HepG2 (cell line): ENCODE data around the gene LRP1-AS. TPM values are rescaled to one million over a fixed set of nuclear protein-coding genes. Genes with fewer than 3 reads are reported as not detected.

Experiments used
- ATAC-seq: fragments of 200-7000 bp; cut with Tn5 transposase; 3 replicates; pipeline ENCODE4 v1.9.1; 2020; ENCODE audit warnings: mild to moderate bottlenecking, moderate library complexity
- BruUV-seq: library from RNA; stranded (reverse); fragments of 400-500 nt; replicated peaks from 2 replicates; lab custom pipeline; 2021; lab: Mats Ljungman, UMichigan
- CTCF ChIA-PET: fragments of 300-600 bp; formaldehyde crosslinking; extraction: SDS; loops from one replicate; lab custom pipeline; 2021; ENCODE audit warnings: low total read pairs, inconsistent platforms, low intra/inter-chr PET ratio; lab: Yijun Ruan, JAX
- POLR2A ChIA-PET: fragments of 350-600 bp; sonication (Branson Sonifier 250); formaldehyde crosslinking; loops from one replicate; lab custom pipeline; 2020; ENCODE audit warnings: antibody characterized with exemption, inconsistent platforms; lab: Yijun Ruan, JAX
- DNase-seq: peaks from one replicate; pipeline ENCODE4 v3.0.0-alpha.2; 2015; ENCODE audit warnings: low spot score
- FAIRE-seq: peaks from 3 replicates; lab custom pipeline; 2011; peaks lifted over from hg19 to GRCh38; lab: Jason Lieb, UNC
- H2AFZ ChIP-seq: one replicate; pipeline ENCODE4 v1.6.1; 2011; ENCODE audit warnings: low read length, inconsistent platforms
- H3K27ac ChIP-seq: fragments of 300-600 bp; 3 replicates; pipeline ENCODE4 v1.8.0; 2011; ENCODE audit warnings: mixed run types, mild to moderate bottlenecking, mixed read lengths, low read length, inconsistent platforms; ENCODE audit not compliant: insufficient read depth; ENCODE audit errors: extremely low read length
- H3K27me3 ChIP-seq, 2 experiments: fragments of 200-600 bp in 1 of 2; 2 replicates in 1 of 2; 3 replicates in 1 of 2; pipeline versions ENCODE4 v1.6.0 to v1.8.0; 2011; ENCODE audit warnings: low read length in 2 of 2, mild to moderate bottlenecking in 2 of 2, moderate library complexity in 2 of 2, inconsistent platforms in 1 of 2; ENCODE audit not compliant: insufficient read depth in 2 of 2, control insufficient read depth in 1 of 2
- H3K36me3 ChIP-seq, 2 experiments: fragments of 200-600 bp in 1 of 2; replicated peaks in 1 of 2; 2 replicates in 1 of 2; 3 replicates in 1 of 2; pipeline versions ENCODE4 v1.5.1 to v1.8.0; 2011; ENCODE audit warnings: low read length in 2 of 2, inconsistent platforms in 1 of 2; ENCODE audit not compliant: insufficient read depth in 2 of 2, control insufficient read depth in 1 of 2
- H3K4me1 ChIP-seq: 2 replicates; pipeline ENCODE4 v1.5.1; 2012; ENCODE audit warnings: low read length, inconsistent platforms; ENCODE audit not compliant: insufficient read depth
- H3K4me2 ChIP-seq: 2 replicates; pipeline ENCODE4 v1.6.0; 2011; ENCODE audit warnings: low read depth, low read length, inconsistent platforms
- H3K4me3 ChIP-seq, 3 experiments: fragments of 200-600 bp in 1 of 3; sonication (generic), shearing (Covaris generic) in 1 of 3; replicated peaks in 1 of 3; 2 replicates each; pipeline ENCODE4 v1.5.1; 2011 to 2016; ENCODE audit warnings: low read length in 3 of 3, inconsistent platforms in 2 of 3, low read depth in 2 of 3, mild to moderate bottlenecking in 2 of 3, control low read depth in 1 of 3, mixed read lengths in 1 of 3; ENCODE audit not compliant: insufficient read depth in 1 of 3
- H3K79me2 ChIP-seq: one replicate; pipeline ENCODE4 v1.6.1; 2011; ENCODE audit warnings: low read length, inconsistent platforms; ENCODE audit not compliant: insufficient read depth
- H3K9ac ChIP-seq: 2 replicates; pipeline ENCODE4 v1.6.0; 2011; ENCODE audit warnings: mild to moderate bottlenecking, low read depth, low read length, inconsistent platforms; ENCODE audit not compliant: insufficient read depth
- H3K9me3 ChIP-seq: 2 replicates; pipeline ENCODE4 v1.5.1; 2012; ENCODE audit warnings: mild to moderate bottlenecking, low read length
- H4K20me1 ChIP-seq: 2 replicates; pipeline ENCODE4 v1.6.0; 2011; ENCODE audit warnings: inconsistent platforms, mild to moderate bottlenecking, low read length, moderate library complexity; ENCODE audit not compliant: insufficient read depth
- HOMEZ ChIP-seq: IDR thresholded peaks from 2 replicates; pipeline ENCODE4 v1.6.1; 2016; ENCODE audit warnings: low read depth
- KAT8 ChIP-seq: IDR thresholded peaks from 2 replicates; pipeline ENCODE4 v1.6.1; 2016; ENCODE audit warnings: missing genetic modification reagents, missing compliant biosample characterization
- NPAS2 ChIP-seq: sonication (generic); formaldehyde crosslinking; IDR thresholded peaks from 2 replicates; pipeline ENCODE4 v1.8.0; 2022; ENCODE audit warnings: mild to moderate bottlenecking, missing genetic modification reagents, borderline replicate concordance
- REXO4 ChIP-seq: sonication (generic); formaldehyde crosslinking; IDR thresholded peaks from 2 replicates; pipeline ENCODE4 v1.8.0; 2022; ENCODE audit warnings: missing genetic modification reagents, mild to moderate bottlenecking, borderline replicate concordance
- ZBTB42 ChIP-seq: sonication (generic); formaldehyde crosslinking; IDR thresholded peaks from 2 replicates; pipeline ENCODE4 v1.5.0; 2020; ENCODE audit warnings: mild to moderate bottlenecking, missing genetic modification reagents
- WGBS: methylation state at CpG from one replicate; pipeline ENCODE4 v1.1.6; 2017; ENCODE audit warnings: low lambda C conversion rate; 5-methylcytosine and 5-hydroxymethylcytosine counted together
- in situ Hi-C: cut with HindIII; loops from 2 replicates; pipeline ENCODE4 v1.10.0; 2017; ENCODE audit warnings: low pct_unique_long_range_greater_than_20kb; ENCODE audit not compliant: extremely low pct_ligation_motif_present
- intact Hi-C: fragments of 100-400 bp; cut with micrococcal nuclease; formaldehyde crosslinking; loops from one replicate; pipeline ENCODE4 v1.10.0; 2022; ENCODE audit not compliant: unreplicated experiment
- polyA plus RNA-seq, 8 experiments: library from polyadenylated mRNA; depleted of rRNA in 3 of 8; stranded (reverse) in 7 of 8; unstranded in 1 of 8; fragments of >200 nt; fragmentation: Illumina TruSeq in 4 of 8; extraction: Trizol in 4 of 8; gene quantifications; 2 replicates each; pipeline versions ENCODE4 v1.2.1 to v1.2.3, GENCODE V29; 2011 to 2016; ENCODE audit warnings: low read depth in 4 of 8, missing spikeins in 1 of 8, mixed read lengths in 1 of 8; ENCODE audit not compliant: insufficient read depth in 1 of 8
- total RNA-seq, 5 experiments: library from RNA; depleted of rRNA; stranded (reverse); fragments of >200 nt; fragmentation: Illumina TruSeq; extraction: Trizol; gene quantifications; 2 replicates each; pipeline ENCODE4 v1.2.3, GENCODE V29; 2016; ENCODE audit warnings: low read depth in 1 of 5
- TF ChIP-seq, protein P1 (sequence below): sonication (generic); formaldehyde crosslinking; IDR thresholded peaks from 2 replicates; pipeline ENCODE4 v1.9.0; 2021; ENCODE audit warnings: mild to moderate bottlenecking, missing genetic modification reagents
- TF ChIP-seq, protein P2 (sequence below): sonication (generic); formaldehyde crosslinking; IDR thresholded peaks from 2 replicates; pipeline ENCODE4 v1.9.0; 2021; ENCODE audit warnings: missing genetic modification reagents, borderline replicate concordance

Gene LRP1-AS
- total and polyA plus RNA-seq, 2 of the 13 experiments (the other 11 are each of a cell fraction or from before 2014, with no cell fraction given): 0.20 TPM; not detected in 1

- ChIA-PET CTCF (no interaction called here), POLR2A (no interaction called here)
- Histone ChIP-seq H2AFZ (no peak overlapping the region), H3K27me3 (no peaks in the 10 kb centered on the region), H3K36me3 (peaks cover 54 to 86% of the 10 kb centered on the region in 2 experiments), H3K27ac (no peak overlapping the region), H3K9me3 (no peaks in the 10 kb centered on the region), H3K9ac (no peak overlapping the region), H3K4me1 (no peaks in the 10 kb centered on the region), H3K79me2 (no peaks in the 10 kb centered on the region), H4K20me1 (no peaks in the 10 kb centered on the region; the same call in 1 of the 2 replicates), H3K4me3 (no peak overlapping the region), H3K4me2 (no peak overlapping the region)
- DNase-seq (no peak), FAIRE-seq (no peak), ATAC-seq (no peak)
- WGBS: 100% methylated on average over 3 of the region's 14 CpGs
- in situ Hi-C loops (loop anchor here (5.0 kb wide), 1 partner anchor 46 kb away; no protein-coding TSS in a partner anchor), intact Hi-C loops (no loop called here)
- BruUV-seq: no TSS peak
- TF ChIP-seq ZBTB42 (CRISPR knock-in tag): no peak
- no peak for TF ChIP-seq REXO4 (CRISPR knock-in tag)
- TF ChIP-seq, protein P1, sequence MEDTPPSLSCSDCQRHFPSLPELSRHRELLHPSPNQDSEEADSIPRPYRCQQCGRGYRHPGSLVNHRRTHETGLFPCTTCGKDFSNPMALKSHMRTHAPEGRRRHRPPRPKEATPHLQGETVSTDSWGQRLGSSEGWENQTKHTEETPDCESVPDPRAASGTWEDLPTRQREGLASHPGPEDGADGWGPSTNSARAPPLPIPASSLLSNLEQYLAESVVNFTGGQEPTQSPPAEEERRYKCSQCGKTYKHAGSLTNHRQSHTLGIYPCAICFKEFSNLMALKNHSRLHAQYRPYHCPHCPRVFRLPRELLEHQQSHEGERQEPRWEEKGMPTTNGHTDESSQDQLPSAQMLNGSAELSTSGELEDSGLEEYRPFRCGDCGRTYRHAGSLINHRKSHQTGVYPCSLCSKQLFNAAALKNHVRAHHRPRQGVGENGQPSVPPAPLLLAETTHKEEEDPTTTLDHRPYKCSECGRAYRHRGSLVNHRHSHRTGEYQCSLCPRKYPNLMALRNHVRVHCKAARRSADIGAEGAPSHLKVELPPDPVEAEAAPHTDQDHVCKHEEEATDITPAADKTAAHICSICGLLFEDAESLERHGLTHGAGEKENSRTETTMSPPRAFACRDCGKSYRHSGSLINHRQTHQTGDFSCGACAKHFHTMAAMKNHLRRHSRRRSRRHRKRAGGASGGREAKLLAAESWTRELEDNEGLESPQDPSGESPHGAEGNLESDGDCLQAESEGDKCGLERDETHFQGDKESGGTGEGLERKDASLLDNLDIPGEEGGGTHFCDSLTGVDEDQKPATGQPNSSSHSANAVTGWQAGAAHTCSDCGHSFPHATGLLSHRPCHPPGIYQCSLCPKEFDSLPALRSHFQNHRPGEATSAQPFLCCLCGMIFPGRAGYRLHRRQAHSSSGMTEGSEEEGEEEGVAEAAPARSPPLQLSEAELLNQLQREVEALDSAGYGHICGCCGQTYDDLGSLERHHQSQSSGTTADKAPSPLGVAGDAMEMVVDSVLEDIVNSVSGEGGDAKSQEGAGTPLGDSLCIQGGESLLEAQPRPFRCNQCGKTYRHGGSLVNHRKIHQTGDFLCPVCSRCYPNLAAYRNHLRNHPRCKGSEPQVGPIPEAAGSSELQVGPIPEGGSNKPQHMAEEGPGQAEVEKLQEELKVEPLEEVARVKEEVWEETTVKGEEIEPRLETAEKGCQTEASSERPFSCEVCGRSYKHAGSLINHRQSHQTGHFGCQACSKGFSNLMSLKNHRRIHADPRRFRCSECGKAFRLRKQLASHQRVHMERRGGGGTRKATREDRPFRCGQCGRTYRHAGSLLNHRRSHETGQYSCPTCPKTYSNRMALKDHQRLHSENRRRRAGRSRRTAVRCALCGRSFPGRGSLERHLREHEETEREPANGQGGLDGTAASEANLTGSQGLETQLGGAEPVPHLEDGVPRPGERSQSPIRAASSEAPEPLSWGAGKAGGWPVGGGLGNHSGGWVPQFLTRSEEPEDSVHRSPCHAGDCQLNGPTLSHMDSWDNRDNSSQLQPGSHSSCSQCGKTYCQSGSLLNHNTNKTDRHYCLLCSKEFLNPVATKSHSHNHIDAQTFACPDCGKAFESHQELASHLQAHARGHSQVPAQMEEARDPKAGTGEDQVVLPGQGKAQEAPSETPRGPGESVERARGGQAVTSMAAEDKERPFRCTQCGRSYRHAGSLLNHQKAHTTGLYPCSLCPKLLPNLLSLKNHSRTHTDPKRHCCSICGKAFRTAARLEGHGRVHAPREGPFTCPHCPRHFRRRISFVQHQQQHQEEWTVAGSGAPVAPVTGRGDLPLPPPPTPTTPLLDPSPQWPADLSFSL (CRISPR knock-in tag): no peak
- TF ChIP-seq, protein P2, sequence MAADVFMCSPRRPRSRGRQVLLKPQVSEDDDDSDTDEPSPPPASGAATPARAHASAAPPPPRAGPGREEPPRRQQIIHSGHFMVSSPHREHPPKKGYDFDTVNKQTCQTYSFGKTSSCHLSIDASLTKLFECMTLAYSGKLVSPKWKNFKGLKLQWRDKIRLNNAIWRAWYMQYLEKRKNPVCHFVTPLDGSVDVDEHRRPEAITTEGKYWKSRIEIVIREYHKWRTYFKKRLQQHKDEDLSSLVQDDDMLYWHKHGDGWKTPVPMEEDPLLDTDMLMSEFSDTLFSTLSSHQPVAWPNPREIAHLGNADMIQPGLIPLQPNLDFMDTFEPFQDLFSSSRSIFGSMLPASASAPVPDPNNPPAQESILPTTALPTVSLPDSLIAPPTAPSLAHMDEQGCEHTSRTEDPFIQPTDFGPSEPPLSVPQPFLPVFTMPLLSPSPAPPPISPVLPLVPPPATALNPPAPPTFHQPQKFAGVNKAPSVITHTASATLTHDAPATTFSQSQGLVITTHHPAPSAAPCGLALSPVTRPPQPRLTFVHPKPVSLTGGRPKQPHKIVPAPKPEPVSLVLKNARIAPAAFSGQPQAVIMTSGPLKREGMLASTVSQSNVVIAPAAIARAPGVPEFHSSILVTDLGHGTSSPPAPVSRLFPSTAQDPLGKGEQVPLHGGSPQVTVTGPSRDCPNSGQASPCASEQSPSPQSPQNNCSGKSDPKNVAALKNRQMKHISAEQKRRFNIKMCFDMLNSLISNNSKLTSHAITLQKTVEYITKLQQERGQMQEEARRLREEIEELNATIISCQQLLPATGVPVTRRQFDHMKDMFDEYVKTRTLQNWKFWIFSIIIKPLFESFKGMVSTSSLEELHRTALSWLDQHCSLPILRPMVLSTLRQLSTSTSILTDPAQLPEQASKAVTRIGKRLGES (CRISPR knock-in tag): no peak
- TF ChIP-seq KAT8 (CRISPR knock-in tag): no peak
- TF ChIP-seq NPAS2 (CRISPR knock-in tag): no peak
- no peak for TF ChIP-seq HOMEZ (CRISPR knock-in tag)
Observed at GRCh38 chr12:57178213-57178612, 30.8 kb upstream of the LRP1-AS start.
